Umbilical cord (tissue), 1 donor: Measurements from ENCODE around the gene RASAL2. TPM values are rescaled to one million over a fixed set of nuclear protein-coding genes. Genes with fewer than 3 reads are reported as not detected.

Source experiments
- total RNA-seq: library from RNA; depleted of rRNA; stranded (reverse); fragments of >200 nt; gene quantifications from one replicate; pipeline ENCODE4 v1.2.3, GENCODE V29; 2014; ENCODE audit warnings: low replicate concordance; ENCODE audit not compliant: insufficient read depth

The RASAL2 gene
- total RNA-seq, 1 donor from 2014 or later: 40.7 TPM

Other genes with a start within 250 kb of the RASAL2 start
- gene SEC16B, start 124.0 kb upstream of the RASAL2 start, total RNA-seq: 9.6 TPM